HuH-7 (cell line): ENCODE data around the gene ENOX1.

Experiments used
- DNase-seq: peaks from one replicate; pipeline ENCODE4 v3.0.0; 2011; ENCODE audit warnings: low spot score

ENOX1 gene

GRCh38 chr13:43608400-43609137, 178.2 kb downstream of the ENOX1 start:
- DNase-seq: no peak

DNA sequence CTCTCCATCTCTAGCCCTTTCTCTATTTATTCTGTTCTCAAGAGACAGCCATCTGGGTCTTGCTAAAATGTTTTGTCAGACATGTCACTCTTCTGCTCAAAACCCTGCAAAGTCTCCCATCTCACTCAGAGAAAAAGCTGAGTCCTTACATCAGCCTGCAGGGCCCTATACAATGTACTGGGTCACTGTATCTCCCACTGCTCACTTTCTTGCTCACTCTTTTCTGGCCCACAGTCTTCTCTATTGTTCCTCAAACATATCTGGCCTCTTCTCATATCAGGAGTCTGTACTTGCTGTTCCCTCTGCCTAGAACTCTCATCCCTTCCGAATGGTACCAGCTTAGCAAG, 189.2 kb downstream of the ENOX1 start:
- DNase-seq: no peak

DNA sequence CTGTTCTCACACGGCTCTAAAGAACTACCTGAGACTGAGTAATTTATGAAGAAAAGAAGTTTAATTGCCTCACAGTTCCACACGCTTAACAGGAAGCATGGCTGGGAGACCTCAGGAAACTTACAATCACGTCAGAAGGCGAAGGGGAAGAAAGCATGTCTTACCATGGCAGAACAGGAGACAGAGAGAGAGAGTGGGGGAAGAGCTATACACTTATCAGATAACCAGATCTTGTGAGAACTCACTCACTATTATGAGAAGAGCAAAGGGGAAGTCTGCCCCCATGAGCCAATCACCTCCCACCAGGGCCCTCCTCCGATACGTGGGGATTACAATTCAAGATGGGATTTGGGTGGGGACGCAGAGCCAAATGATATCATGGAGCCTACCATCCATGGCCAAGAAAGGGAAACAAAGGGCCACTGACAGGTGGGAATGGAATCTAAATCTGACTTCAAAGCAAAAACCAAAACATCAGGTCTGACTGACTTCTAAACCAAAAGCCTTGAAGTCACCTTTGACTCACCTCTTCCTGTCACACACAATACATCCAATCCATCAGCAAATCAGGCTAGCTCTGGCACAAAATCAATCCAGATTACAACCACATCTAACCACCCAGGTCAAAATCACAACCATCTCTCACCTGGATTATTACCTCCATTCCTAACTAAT, 189.7 kb downstream of the ENOX1 start:
- DNase-seq: no peak

- DNase-seq: no peak
Observed at GRCh38 chr13:43596006-43596405, 190.8 kb downstream of the ENOX1 start.

DNA sequence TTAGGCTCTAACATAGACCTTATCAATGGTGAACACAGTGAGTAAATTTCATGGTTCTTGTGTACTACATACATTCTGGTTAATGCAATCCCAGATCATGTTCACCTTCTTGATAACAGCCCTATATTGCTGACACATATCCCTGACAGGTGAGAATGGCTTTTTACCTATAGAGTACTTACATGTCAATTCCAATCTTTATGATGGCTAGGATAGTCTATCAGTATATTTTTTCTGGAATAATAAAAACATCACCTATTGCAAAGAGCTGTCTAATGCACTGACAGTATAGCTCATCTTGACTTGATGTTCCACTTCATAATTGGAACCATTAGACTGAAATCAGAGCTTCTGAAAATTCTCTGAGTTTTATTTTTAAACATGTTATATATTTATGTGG, 199.4 kb downstream of the ENOX1 start:
- DNase-seq: no peak

GRCh38 chr13:43584751-43585150, 202.0 kb downstream of the ENOX1 start:
- no peak for DNase-seq

GRCh38 chr13:43583321-43583720, 203.5 kb downstream of the ENOX1 start:
- no peak for DNase-seq

DNA sequence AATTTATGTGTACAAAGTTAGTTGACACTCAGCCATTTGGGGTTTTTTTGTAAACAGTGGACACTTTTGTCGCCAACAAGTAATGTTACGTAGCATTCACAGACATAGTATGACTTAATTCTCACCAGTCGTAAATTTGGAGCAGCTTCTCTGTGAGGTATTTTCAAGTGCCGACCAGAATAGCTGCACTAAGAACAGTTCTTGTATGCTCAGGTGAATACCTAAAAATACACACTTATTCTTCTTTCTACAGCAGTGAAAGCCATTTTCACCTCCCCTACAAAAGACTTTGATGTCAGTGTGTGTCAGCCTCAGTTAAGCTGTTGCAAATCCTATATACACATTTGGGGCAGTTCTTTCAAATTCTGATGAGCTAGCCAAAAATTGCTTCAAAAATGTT, 206.5 kb downstream of the ENOX1 start:
- DNase-seq: no peak

DNA sequence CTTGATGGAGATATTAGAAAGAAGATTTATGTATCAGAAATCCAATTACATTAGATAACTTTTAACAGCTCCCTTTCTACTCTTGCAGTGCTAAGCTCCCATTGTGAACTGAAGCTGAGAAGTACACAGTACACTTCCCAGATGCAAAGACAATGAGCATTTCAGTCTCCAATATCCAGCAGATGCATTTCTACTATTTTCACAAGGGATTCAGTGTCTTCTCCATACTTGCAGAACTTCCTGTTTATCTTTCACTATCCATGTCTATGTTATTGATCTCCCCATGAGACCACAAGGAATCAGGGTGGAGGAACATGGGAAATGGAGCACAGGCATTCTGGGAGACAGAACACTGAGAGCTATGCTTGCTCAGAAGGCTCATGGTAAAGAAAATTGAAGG, 207.5 kb downstream of the ENOX1 start:
- no peak for DNase-seq

DNA sequence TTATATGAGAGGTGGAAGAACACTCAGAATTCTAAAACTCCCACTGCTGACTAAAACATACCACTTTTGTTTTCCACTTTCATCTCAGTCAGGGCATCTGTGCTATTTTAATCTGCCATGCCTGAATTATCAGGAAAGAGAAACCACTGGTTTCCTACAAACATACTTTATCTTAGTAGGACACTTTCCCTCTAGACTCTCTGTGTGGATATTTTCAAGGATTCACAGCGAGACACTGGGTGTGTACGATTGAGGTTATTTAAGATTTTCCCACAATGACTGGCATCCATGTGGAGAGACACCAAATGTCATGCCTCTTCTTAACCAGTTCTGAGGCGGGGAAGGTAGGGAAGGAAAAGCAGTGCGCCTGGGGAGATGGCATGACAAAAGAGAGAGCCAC, 212.2 kb downstream of the ENOX1 start:
- no peak for DNase-seq

- no peak for DNase-seq
Observed at GRCh38 chr13:43573802-43574514, 212.8 kb downstream of the ENOX1 start.

- no peak for DNase-seq
Observed at GRCh38 chr13:43573361-43573740, 213.4 kb downstream of the ENOX1 start.

DNA sequence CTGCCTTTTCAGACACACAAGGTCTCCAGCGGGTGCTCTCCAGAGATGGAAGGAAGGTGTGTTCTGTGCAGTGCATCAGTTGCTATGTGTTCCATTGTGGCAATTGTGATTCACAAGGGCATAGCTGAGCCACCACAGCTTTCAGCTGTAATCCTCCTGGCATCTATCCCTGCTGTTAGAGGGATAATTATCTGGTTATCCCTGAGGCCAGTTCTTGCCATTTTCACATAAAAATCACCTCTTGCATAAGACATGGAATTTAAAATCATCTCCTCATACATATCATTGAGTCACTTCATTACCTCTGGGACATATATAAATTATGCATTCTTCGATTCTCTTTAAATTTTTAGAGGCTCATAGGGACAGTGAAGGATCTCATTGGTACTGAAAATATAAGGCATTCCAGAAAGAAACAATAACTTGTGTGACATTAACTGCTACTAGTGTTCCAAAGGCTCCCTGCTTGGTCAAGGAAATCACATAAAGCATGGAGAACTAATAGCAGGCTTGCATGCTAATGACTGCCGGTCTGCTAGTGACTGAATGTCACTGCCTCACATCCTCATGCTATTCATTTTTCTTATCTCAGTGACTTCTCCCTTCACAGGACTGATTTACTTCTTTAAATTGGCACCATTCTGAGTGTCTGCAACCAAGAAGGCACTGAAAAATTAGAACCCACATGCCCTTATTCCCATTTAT, 214.0 kb downstream of the ENOX1 start:
- DNase-seq: no peak

GRCh38 chr13:43569658-43570057, 217.1 kb downstream of the ENOX1 start:
- no peak for DNase-seq

DNA sequence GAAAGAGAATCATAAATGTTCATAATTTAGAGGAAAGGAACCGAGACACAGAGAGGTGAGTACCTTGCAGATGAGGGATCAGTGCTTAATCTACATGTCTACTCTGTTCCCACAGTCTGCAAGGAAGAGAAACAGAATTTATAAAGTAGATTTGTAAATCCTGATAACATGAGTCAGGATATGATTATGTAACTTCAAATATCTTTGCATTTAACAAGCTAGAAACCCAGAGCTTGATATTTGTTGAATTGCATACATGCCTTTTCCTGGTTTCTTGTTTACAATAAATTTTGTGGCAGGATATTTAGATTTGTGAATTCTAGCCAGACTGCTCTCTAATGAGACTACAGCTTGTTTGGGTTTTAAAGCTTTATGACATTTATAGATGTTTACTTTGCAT, 219.2 kb downstream of the ENOX1 start:
- DNase-seq: no peak

DNA sequence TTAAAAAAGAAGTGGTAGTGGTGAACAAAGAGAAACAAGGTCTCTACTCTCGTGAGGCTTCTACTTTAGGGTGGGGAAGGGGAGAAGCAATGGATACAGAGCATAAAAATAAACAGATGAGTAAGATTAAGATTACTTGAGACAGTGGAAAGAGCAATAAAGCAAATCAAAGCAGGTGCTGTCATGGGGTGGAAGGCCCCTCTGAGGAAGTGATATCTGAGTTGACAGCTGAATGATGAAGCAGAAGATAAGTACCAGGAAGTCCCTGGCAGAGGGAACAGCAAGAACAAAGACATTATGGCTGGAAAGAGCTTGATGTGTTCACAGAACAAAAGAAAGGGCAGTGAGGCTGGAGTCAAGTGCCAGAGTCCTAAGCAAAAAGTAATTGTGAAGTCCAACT, 221.8 kb downstream of the ENOX1 start:
- DNase-seq: no peak

DNA sequence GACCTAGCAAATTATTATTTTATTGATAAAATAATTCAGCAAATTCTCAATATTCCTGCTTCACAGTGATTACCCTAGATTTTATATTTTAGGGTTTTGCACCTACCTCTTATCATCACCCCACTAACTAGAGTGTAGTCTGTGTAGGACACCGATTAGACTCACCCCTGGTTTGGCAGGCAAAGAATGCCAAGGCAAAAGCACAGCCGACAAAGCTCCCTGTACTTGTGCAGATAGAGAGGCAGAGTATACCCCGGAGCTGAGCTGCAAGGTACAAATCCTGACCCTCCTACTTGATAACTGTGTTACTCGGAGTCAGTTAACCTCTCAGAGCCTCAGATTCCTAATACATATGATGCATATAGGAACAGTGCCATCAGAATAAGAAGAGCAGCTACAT, 225.7 kb downstream of the ENOX1 start:
- DNase-seq: no peak

- DNase-seq: no peak
Observed at GRCh38 chr13:43558939-43559338, 227.8 kb downstream of the ENOX1 start.

DNA sequence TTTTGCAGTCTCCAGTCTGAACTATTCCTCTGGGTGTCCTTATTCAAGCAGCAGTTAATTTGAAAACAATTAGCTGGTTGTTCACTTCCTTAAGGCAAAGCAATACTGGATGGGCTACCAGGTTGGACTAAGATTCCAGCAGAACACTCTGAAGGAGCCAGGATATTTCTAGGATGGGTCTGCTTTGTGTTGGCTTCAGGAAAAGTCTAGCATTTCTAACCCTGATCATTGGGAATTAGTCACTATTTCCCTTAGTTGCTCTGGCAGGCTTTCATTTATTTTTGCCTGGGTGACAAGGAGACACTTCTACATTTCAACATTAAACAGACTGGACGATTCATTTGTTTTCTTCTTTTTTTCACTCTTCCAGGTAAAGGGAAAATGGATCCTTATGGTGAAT, 228.4 kb downstream of the ENOX1 start:
- DNase-seq: no peak

- DNase-seq: no peak
Observed at GRCh38 chr13:43555667-43556066, 231.1 kb downstream of the ENOX1 start.

DNA sequence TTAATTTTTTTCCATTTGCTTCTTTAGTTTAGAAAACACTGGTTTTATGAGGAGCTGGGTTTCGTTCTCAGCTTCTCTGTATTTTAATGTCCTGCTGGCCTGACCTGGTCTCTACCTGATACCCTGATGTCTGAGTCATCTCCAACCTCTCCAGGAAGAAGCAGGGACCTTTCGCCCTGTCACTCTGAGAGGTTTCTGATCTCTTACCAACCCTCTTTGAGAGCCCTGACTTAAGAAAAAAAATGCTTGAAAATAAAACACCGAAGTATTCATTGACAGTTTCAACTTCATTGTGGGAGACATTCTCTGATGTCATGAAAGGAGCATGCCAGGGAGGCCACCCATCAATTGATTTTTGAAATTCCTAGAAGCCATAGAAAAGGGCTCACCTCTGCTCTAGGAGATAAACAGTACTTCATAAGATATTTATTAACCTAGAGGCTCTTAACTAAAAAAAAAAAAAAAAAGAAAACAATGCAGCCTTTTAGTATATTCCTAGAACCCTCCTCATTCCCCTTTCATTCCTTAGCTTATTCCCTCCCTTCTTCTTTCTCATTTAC, 234.8 kb downstream of the ENOX1 start:
- DNase-seq: no peak

DNA sequence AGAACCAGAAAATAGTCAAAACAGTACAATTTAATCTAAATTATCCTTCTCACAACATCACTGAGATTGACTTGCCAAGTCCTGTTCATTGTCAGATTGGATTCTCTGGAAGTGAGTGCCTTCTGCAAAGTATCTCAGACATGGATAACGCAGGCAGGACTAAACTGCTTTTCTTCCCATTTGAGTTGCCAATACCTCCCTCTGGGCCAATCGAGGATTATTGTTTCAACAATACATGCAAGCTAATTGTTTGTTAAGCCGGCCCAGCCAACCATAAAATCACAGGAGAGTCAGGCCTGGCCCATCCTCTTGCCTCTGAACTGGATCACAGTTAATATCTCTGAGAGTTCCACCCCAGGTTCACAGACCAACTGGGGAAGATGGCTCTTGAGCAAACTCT, 240.0 kb downstream of the ENOX1 start:
- no peak for DNase-seq

DNA sequence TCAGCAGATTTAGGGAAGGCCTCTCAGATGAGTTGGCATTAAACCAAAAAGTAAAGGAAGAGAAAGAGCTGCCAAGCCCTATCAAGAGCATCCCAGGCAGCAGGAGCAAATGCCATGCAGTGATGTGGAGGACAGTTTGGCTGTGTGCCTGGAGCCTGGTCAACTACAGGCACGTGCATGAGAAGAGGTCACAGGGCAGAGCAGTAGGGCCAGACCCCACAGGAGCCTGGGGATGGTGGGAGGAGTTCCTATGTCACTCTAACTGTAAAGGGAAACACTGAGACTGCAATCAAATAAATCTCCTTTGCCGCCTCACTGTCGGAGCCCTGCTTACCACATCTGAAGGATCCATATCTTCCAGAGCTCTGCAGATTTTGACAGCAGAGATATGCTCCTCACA, 240.5 kb downstream of the ENOX1 start:
- DNase-seq: no peak
